HG02763 (cell line): ENCODE measurements around the gene TYMS.

Source experiments
- ATAC-seq: cut with Tn5 transposase; IDR thresholded peaks from one replicate; pipeline ENCODE4 v1.9.1; 2021; ENCODE audit warnings: mild to moderate bottlenecking, moderate library complexity; ENCODE audit not compliant: unreplicated experiment

The TYMS gene

GRCh38 chr18:644395-645004 is 13.0 kb upstream of the TYMS start:
- no peak for ATAC-seq

DNA sequence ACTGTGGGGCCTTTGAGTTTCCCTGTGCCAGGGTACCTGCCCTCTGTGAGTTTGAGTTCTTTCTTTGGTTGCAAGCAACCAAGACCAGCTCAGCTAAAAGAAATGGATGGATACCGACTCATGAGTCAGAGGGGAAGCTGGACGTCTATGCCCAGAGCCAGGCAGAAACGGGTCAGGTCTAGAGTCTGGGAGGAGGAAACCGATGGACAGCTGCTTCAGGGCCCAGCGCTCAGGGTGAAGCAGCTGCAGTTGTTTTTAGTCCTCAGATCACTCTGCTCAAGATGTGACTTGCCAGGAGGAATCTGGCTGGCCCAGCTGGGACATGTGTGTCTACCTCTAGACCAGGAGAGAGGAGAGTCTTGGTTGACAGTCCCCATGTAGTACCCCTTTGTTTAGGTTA is 10.1 kb upstream of the TYMS start:
- no peak for ATAC-seq

DNA sequence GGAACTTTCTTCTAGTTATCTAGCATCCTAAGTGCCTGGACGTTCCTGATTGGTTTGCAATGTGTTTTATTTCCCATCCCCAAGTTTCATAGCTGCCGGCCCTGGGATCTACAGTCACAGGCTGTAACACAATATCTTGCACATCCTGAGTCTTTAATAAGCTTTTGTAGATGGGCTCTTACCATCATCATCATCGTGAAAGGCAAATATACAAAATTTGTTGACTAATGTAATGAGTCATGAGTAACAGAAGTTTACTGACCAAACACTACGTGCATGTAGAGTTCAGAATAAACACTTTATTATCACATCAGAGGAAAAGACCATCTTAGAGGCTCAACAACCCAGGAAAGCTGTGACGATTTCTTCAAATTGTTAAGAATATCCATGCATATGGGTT is 8.1 kb upstream of the TYMS start:
- no peak for ATAC-seq

GRCh38 chr18:650428-650858 is 7.0 kb upstream of the TYMS start:
- peak; percentile 98 for ATAC-seq

- ATAC-seq, result no peak
These were observed 5.3 kb upstream of the TYMS start for GRCh38 chr18:652131-652530.

GRCh38 chr18:653512-653911 is 3.9 kb upstream of the TYMS start:
- no peak for ATAC-seq

DNA sequence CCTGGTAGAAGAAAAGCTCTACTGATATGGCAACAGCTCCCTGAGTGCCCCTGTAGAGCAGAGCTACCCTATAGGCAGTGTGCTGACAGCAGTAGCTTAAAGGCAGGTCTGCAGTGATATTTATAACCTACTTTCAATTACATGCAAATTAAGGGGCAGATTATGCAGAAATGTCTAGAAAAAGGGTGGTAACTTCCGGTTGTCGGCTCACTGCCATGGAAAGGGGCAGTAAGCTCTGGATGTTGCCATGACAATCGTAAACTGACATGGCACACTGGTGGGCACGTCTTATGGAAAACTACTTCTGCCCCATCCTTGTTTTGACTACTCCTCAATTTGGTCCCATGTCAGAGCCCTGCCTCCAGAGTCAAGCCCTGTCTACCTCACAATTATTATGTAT is 2.9 kb upstream of the TYMS start:
- ATAC-seq, result no peak

- ATAC-seq, result no peak
These were observed 2.0 kb upstream of the TYMS start for GRCh38 chr18:655445-655844.

DNA sequence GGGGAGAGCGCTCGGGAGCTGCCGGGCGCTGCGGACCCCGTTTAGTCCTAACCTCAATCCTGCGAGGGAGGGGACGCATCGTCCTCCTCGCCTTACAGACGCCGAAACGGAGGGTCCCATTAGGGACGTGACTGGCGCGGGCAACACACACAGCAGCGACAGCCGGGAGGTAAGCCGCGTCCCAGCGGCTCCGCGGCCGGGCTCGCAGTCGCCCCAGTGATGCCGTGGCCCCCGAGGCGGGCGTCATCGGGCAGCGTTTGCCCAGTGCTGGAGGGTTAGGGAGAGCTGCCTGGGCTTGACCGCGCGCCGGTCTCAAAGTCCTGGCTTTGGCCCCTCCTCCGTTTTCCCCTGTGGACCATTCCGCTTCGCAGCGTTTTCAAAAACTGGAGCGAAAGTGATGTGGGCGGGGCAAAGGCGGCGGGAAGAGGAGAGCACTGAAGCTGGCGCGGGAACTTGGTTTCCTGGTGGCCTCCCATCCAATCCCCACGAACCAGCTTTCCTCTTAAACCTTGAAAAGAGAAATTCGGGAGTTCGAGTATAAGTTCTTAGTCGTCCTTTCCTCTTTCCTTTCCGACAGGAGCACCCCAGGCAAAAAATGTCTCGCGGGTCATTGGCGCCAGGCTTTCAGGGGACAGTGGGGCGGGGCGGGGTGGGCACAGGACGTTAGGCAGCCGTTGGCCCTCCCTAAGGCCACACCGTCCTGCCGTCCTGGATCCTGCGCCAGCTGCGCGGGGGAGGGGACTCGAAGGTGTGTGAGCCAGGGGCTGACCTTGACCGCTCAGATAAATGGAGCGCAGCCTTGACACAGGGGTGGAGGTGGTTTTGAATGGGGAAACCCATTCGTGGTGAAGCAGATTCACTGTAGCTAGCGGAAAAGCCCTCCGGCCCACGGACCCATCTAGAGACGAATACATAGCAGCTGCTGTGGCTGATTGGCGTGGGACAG is 821 bp downstream of the TYMS start:
- peak; percentile 55 for ATAC-seq

- no peak for ATAC-seq
These were observed 1.6 kb downstream of the TYMS start for GRCh38 chr18:658947-659533.

GRCh38 chr18:659597-659996 is 2.1 kb downstream of the TYMS start:
- ATAC-seq, result no peak

- no peak for ATAC-seq
These were observed 4.7 kb downstream of the TYMS start for GRCh38 chr18:662197-662596.

DNA sequence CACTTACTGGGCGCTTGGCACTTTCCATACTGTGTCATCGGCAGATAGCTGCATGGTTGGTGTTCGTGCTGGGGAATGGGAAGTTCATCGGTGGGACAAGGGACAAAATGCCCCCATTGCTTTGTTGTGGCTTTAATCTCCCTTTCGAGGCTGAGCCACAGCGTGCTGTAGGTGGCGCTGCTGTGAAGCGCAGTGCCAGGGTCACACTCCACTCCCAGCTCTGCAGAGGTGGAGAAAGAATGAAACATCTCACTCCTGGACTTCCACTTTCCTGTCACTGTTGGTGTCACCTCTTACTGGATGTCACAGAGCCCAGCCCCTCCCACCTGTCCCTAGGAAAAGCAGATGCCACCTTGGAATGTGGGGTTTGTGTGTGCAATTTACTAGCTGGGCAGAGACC is 8.7 kb downstream of the TYMS start:
- ATAC-seq, result no peak

DNA sequence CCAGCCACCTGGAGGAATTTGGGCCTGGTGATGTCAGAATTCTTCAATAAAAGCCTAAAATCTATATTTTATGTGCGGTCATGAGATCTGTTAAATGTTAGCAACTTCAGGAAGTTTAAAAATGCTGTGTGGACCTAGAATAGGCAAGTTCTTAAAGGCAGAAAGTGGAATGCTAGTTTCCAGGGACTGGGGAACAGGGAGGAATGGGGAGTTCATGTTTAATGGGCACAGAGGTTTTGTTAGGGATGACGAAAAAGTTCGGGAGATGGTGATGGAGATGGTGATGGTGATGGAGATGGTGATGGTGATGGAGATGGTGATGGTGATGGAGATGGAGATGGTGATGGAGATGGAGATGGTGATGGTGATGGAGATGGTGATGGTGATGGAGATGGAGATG is 9.2 kb downstream of the TYMS start:
- ATAC-seq, result no peak

DNA sequence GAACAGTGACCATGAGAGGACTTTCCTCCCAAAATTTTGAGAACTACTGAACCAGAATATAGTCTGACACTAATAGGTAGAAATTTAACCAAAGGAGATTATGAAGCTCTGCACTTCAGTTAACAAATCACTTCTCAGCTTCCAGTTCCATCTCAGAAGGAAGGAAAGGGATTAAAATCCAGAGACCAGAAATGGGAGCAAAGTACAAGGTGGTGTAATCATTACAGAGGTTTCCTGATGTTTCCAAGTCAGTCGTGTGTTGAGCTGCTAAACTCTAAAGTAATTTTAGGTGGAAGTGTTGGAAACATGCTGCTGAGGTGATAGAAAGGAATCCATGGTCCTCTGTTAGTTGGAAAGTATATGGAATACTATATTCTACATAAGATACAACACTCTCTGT is 10.8 kb downstream of the TYMS start:
- ATAC-seq, result no peak

GRCh38 chr18:669077-669476 is 11.6 kb downstream of the TYMS start:
- no peak for ATAC-seq

DNA sequence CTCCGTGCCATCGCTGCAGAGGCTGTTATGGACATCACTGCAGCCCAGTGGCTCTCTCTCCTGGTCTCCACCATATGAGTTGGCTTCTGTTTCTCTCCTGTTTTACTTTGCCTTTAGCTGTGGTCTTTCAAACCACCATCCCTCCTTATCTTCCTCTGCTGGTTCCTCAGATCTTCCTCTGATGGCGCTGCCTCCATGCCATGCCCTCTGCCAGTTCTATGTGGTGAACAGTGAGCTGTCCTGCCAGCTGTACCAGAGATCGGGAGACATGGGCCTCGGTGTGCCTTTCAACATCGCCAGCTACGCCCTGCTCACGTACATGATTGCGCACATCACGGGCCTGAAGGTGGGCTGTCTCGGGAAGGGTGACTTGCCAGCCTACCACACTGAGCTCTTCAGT is 13.1 kb downstream of the TYMS start:
- ATAC-seq, result no peak

- no peak for ATAC-seq
These were observed 14.0 kb downstream of the TYMS start for GRCh38 chr18:671405-671804.

GRCh38 chr18:673317-673716 is 15.9 kb downstream of the TYMS start:
- no peak for ATAC-seq

DNA sequence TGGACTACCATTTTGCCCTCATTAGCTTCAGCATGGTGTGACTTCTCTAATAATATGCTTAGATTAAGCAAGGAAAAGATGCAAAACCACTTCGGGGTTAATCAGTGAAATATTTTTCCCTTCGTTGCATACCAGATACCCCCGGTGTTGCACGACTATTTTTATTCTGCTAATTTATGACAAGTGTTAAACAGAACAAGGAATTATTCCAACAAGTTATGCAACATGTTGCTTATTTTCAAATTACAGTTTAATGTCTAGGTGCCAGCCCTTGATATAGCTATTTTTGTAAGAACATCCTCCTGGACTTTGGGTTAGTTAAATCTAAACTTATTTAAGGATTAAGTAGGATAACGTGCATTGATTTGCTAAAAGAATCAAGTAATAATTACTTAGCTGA is 16.3 kb downstream of the TYMS start:
- ATAC-seq, result no peak

DNA sequence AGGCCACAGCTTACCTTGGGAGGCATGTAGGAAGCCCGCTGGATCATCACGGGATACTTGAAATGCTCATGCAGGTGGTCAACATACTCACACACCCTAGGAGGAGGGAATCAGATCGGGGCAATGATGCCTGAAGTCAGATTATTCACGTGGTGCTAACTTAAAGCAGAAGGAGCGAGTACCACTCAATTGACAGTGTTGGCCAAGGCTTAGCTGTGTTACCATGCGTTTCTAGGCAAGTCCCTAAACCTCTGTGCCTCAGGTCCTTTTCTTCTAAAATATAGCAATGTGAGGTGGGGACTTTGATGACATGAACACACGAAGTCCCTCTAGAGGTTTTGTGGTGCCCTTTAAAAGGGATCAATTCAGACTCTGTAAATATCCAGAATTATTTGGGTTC is 17.9 kb downstream of the TYMS start:
- ATAC-seq, result no peak

GRCh38 chr18:676069-676468 is 18.6 kb downstream of the TYMS start:
- no peak for ATAC-seq
